DND-41 (cell line): ENCODE measurements around the gene AMELX.

Experiments
- CTCF ChIP-seq: IDR thresholded peaks from 2 replicates; pipeline ENCODE4 v1.5.1; 2012; ENCODE audit warnings: borderline replicate concordance, low read length, moderate library complexity, mild to moderate bottlenecking; ENCODE audit not compliant: poor library complexity, severe bottlenecking; ENCODE audit errors: extremely low read depth
- EZH2 ChIP-seq: IDR thresholded peaks from 3 replicates; pipeline ENCODE4 v1.6.1; 2012; ENCODE audit warnings: borderline replicate concordance, low read depth, mild to moderate bottlenecking, moderate library complexity, low read length, inconsistent platforms; ENCODE audit not compliant: severe bottlenecking

- TF ChIP-seq CTCF, result no peak
- no peak for TF ChIP-seq EZH2
These were observed at the start of gene AMELX for GRCh38 chrX:11293113-11293512.
